CMK (cell line): ENCODE results near the gene SEMA4D.

Experiments used
- DNase-seq: peaks from one replicate; pipeline ENCODE4 v3.0.0-alpha.2; 2010; ENCODE audit warnings: low read depth

The SEMA4D gene

DNA sequence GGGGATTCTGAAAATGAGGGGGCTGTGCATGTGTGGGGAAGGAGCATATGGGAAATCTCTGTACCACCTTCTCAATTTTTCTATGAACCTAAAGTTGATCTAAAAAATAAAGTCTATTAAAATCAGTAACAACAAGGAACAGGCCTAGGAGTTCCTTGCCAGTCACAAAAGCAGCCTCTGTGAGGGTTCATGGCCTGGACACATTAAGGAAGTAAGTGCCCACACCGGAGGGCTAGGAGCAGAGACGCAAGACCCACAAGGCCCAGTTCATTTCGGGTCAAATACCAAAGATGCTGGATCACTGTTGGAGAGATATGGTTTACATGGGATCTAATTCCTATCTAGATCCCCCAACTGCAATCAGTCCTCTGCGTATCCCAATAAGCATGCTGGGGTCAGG lies 88.4 kb downstream of the SEMA4D start:
- no peak for DNase-seq

DNA sequence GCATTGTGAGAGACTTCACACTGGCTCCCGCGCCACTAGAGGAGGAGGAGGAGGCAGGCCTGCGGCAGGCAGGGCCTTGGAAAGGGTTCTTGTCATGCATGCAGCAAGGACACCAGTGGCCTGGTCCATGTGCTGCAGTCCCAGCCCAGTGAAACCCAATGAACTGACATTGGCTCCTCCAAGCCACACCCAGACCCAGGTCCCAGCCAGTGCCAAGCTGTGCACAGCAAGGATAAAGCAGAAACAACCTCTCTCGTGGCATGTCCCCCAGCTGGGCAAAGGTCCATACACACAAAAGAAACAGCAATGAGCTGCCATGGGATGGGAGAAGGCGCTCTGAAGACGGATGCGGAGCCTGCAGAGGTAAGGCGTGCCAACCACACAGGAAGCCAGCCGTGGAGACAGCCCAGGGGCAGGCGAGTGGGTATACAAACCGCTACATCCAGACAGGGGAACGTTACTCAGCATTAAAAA lies 89.2 kb downstream of the SEMA4D start:
- no peak for DNase-seq

DNA sequence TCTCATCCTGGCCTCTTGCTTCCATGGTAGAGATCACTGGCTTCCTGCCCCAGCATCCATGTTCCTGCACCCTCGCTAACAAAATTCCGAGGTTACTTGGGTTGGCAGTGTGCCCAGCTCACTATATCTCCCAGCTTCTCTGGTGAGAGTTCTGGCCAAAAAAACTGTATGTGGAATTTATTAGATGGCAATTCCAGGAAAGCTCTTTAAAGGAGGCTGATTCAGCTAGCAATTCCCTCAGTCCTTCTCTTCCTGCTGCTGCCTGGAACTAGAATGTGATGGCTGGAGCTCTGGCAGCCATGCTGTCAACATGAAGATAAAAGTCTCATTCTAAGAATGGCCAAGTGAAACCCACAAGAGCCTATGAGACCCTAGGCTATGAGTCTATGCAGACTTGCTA lies 90.8 kb downstream of the SEMA4D start:
- DNase-seq, result no peak

DNA sequence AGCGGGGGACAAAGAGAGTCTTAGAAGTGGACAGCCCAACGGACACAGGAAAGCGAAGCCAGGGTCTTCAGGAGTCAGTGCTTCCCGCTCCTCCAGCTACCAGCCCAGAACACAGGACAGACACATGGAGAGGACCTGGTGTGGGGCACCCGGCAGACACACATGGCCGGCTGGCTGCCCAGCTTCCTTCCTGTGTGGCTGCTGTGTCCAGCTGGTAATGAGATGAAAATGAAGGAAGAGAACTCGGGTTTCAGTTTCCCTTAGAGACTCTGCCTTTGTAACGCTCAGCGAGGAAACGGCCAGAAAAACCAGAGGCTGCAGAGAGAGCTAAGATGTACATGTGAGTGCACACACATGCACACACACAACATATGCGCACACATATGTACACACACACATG lies 92.1 kb downstream of the SEMA4D start:
- DNase-seq, result no peak

DNA sequence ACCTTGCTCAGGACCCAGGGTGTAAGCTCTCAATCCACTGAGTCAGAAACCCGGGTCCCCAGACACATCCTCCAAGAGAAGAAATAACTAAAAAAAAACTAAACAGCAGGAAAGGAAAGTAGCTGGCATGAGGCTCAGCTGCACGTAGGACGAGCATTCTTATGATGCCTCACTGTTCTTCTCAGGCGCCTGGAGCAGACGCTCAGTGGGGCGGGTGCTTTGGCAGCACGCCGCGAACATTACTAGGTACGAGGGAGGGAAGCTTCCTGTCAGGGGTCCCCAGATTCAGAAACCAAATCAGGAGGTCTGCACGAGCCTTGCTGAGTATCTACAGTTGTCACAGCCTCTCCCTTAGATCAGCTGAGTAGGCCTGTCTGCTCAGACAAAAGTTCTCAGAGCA lies 93.8 kb downstream of the SEMA4D start:
- no peak for DNase-seq

DNA sequence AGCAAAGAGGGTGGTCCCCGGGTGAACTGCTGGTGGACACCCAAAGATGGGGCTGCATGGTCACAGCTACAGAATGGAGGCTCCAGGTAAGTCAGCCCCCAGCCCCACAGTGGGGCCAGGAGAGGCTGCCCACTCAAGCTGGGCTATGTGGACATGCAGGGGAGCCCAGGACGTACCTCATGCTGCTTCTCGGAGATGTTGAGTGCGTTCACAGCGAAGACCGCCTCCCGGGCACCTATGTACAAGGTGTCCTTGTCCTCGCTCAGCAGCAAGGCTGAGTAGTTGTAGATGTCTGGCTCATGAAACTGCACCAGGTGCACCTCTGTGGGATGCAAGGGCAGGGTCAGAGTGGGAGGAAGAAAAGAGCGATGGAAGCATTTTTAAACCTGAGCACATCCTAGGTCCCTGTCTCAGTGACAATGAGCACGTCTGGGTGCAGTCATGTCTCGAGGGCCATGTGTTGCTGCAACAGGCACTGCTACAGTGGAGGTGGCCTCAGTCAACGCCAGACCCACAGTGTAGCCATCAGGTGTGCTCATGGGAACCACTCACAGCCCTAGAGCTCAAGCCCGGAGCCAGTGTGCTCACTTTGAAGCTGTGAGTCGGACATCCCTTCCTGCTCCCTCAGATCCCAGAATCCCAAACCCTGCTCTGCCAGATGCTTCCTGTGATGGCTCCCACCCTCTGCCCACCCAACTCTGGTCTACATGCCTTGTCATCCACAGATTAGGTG lies 95.1 kb downstream of the SEMA4D start:
- DNase-seq, result no peak

DNA sequence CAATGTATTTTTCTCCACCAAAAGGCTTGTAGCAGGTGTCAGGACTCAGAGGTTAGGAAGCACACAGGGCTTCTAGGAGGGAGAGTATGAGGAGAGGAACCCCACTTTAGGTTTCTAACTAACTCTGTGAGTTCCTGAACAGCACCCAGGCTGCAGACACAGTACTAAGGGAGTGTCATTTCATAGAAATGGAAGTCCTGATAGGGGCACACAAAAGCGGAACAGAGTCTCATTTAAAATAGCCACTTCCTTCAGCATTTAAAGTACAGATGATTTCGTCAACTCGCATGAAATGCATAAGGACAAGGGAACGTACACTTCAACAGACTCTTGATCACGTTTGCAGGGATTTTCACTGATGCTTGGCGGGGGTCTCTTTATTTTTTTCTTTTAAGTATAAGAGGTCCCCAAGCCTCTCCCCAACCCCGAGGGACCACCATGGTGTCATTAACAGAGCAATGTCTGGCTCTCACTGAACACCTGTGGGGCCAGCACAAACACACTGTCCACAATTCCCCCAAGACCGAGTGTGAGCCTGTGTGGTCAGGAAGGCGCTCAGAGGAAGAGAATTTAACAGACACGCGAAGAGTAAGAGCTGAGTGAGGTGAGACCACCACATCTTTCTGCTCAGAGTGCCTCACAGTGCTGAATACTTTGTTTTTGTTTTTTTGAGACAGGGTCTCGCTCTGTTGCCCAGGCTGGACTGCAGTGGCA lies 97.4 kb downstream of the SEMA4D start:
- DNase-seq, result no peak

DNA sequence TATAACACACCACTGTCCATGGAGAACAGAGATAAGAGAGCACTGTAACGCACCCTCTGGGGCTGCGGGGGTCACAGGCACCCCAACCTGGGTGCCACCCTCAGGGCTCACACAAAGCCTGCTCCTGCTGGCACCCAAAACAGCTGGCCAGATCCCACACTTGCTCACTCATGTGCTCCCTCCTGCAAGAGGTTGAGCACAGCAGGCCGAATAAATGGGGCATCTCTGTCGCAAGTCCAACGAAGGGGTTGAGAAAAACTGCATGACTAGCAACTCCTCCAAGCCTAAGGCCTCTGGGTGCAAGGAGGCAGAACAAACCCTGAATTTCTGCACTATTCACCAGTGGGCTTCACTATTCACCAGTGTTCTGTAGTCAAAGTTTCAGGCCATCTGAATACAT lies 99.3 kb downstream of the SEMA4D start:
- no peak for DNase-seq

DNA sequence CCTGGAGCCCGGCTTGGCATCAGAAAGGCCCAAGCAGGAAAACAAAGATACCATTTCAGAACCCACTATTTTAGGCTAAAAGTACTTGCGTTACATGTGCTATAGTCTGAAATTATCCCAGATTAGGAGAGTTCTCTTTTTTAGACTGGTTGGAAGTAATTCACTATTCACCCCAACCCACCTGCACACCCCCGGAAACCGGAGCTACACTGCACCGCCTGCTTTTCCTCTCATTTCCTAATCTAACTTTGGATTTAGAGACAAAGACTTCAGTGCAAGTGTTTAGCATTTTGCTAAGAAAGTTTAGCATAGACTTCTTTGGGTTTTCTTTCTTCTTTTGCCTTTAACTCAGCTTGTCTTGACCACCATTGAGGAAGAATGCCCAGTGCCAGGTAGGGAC lies 100.4 kb downstream of the SEMA4D start:
- DNase-seq, result no peak

DNA sequence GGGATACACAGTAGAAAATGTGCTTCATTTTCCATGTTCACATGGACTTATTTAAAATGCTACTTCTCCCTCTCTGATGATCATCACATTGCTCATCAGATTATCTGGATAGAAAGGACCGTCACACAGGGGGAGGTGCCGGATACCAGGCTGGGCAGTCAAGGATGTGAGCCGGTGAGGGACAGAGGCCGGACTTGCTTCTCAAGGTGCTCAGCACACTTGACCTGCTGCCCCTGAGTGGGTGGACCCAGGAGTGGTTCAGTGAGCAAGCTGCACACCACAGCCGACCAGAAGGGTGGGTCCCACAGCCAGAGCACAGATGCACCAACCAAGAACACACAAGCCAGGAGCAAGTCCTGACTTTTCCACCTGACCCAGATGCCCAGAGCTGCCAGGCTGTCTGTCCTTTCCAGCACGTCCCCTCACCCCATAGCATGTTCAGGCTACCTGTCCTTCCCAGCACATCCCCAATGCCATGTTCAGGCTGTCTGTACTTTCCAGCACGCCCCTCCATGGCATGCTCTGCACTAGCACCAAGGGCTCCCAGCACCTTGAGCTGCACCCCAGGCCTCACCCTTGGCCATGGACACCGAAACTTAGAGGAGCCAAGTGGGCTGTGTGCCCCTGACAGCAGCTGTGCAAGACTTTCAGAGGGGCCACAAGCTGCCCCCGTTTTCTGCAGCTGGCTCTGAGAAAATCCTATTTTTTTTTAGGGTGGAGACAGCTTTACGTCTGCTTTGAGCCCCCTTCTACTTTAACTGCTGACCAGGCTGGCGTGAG lies 101.8 kb downstream of the SEMA4D start:
- DNase-seq, result no peak

DNA sequence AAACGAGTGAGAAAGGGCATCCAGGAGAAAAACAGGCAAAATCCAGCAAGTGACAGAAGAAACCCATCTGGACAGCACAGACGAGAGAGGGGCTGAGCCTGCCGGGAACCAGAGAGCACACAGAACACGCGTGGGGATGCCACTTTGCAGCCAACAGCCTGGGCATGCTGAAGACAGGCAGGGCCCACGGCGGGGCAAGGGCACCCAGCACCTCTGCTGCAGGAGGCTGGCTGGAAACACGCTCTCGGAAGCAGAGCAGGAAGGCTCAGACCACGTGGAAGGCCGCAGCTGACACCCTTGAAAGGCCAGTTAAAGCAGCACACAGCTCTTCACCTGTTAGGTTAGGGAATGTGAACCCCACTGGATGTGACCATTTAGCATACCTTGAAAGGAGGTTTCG lies 103.5 kb downstream of the SEMA4D start:
- no peak for DNase-seq

DNA sequence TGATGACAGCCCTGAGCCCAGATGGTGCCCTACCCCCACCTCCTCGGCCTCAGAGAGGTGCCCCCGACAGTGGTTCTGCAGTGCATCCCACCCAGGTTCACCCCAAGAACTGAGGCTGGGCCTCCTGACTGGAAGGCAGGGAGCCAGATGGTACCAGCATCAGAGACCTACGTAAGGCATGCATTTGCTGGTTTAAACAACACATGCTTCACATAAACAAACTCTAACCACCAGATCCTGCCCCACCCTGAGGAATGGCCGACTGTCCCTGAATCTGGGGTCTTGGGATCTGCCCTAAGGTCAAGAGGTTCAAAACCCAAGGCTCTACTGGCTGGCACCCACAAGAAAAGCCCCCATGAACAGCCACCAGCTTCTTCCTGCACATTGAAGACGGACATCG lies 106.3 kb downstream of the SEMA4D start:
- no peak for DNase-seq

DNA sequence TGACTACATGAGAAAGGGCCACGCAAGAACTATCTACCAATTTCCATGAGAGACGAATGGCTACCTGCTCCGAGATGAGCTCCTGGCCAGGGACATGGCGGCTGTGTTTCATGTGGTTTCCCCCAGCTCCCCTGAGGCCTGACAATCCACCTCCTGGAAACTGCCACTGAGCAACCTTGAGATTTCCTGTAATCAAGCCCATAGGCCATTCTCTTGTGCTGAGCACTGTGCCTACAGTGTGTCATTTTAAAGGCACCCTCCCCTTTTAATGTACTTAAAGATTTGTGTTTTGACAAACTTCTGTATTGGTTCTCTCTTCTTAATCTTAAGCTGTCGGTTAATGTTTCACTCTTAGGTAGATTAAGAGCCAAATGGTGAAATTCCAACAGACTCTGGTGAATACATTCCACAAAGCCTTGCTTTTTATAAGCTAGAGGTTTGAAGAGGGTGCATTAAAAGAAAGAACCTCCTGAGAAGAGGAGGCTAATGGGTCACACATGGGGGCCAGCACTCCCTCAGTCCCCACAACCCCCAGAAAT lies 107.3 kb downstream of the SEMA4D start:
- DNase-seq, result no peak

DNA sequence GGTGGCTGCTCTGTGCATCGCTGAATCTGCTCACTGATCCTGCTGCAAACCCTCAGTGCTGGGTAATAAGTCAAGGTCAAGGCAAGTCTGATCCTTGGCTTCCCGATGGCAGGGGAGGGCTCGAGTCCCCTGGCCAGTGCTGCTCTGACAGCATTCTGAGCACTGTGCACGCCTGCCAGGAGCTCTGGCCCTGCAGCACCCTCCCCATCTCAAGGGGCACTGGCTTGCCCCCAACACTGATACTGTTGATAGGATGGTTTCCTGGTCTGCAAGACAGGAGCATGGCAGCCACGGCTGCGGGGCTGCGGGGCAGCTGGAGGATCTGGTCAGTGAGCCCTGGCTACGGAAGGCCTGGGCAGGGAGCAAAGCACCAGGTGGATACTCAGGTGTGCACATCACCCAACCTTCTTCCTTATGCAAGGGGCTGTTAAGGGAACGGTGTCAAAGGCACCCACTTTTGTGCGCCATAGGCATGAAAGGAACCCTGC lies 107.8 kb downstream of the SEMA4D start:
- no peak for DNase-seq

DNA sequence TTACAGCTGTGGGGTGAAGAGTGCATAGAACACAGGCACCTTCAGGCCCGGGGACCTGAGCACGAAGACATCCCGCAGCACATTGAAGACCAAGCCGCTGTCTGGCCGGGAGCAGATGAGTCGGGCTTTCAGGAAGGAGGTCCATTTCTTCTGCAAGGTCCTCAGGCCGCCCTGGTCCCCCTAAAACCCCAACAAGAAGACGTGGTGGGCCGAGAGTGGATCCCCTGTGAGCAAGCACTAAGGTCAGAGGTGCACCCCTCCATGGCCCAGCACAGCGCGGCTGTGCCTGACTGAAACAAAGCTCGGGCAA lies 109.1 kb downstream of the SEMA4D start:
- DNase-seq, result no peak

DNA sequence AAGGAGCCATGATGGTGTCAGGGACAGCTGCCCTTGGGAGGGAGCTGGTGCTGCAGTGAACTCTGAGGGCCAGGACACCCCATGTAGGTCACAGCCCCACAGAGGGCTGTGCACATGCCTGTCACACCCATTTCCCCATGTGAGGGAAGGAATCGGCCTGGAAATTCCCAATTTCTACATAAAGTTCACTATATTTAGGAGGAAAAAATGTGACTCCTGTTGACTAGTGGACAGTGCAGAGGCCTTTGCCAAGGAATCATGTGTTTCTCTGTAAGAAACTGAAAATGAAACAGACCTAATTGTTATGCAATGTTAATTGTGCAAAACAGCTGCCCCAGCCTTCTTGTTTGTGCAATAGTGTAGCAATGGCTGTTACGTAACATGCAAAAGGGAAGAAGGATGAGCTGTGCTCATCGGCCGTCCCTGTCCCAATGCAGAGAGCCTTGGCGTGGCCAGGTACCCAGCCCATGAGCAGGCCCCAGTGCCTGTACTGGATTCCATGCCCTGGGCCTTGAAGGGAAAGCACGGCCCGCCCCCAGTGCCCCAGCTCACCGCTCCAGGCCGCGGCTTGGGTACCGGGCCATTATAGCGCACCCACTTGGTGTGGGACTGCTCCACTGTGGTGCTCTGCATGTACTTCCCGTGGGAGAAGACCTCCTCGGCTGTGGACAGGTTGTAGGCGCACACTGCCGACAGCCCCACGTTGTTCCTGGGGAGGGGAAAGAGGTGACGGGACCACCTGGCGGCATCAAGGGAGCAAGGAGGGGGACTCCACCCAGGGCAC lies 109.6 kb downstream of the SEMA4D start:
- DNase-seq, result no peak

DNA sequence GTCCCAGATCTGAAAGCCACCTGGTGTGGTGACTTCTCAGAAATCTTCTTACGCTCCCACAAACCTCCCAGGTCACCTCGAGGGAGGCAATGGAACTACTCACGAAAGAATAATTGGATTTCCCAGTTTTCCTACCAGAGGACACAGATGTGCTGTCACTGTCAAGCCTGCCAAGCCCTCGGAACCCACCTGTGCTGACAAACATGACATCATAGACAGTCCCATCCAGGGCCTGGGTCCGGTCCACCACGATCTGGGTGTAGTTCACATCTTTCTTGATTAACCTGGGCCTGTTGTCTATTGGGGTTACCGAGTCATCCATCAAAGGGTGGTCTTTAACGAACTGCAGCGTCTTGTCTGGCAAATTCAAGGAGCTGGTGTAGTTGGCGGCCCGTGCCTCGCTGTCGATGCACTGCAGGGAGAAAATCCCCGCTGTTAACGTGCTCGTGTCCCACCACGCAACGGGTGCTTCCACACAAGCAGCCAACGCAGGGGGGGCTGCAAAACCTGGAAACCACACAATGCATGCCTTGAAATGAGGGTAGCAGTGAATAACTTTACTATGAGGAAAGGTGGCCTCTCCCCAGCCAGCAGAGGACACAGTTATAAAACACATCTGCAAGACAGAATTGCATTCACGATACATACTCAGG lies 110.6 kb downstream of the SEMA4D start:
- DNase-seq, result no peak

DNA sequence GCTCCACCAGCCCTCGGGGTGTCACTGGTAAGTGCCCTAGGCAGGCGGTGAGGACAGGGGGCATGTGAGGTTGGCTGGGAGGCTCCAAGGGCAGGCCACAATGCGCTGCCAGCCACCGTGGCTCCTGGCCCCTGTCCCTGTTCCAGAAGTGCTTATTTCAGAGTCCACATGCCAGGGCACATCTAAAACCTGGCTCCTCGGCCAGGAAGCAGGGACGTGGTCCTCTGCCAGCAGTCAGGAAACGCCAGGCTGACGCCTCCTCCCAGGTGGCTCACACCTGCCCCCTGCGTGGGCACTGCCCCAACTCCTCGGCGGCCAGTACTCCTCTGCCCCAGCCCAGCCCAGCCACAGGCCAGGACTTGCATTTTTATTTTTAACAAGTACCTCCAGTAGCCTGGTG lies 111.1 kb downstream of the SEMA4D start:
- no peak for DNase-seq

DNA sequence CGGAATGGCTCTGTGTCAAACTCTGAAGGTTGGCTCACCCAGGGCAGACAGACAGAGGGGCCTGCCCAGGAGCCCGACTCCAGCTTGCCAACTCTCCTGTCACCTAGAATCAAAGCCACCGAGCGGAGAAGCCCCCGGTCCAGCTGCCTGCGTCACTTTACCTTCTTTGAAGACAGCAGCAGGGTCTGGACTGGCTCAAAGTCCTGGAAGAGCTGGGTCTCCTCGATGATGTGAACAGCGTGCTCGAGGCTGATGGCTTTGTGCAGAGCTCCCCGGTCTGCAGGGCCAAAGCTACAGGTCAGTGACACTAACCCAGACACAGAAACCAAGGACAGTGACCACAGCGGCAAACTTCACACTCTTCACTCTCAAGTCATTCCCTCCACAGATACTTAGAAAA lies 111.7 kb downstream of the SEMA4D start:
- DNase-seq, result no peak

DNA sequence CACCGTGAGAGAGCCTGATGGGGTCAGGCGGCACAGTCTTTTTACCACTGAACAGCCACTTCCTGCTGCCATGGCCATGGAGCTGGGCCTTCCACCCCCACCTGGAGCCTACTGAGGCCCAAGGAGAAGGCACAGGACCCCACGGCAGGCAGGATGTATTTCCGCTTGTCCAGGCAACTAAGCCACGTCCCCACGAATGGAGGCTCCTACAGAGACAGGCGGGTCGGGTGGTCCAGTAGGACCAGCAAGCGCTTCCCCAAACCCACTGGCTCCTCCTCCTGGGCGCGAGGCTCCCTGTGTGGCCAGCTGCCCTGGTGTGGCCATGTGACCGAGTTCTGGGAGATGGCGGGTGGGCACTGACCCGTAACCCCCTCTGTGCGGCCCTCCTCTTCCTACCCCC lies 113.1 kb downstream of the SEMA4D start:
- DNase-seq, result no peak

DNA sequence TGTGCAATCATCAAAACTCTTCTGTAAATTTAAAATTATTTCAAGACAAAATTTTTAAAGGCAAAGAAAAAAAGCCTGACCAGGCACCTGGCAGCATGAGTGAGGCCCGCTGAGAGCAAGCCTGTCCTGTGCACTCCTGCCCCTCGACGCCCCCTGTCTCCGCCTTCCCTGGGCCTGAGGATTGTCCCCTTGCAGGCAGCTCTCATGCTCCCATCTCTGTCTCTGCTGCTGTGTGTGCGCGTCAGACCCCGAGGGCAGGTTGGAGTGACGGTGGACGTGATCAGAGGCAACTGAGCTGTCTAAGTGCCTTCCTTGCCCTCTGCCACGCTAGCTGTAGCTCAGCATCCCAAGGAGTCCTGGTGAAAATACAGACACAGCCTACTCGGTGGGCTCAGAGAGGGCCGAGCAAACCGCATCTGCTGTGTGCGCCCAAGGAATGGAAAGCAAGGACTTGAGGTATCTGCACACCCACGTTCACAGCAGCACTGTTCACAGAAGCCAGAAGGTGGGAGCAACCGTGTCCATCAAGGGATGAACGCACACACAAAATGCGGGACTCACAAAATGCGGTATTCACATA lies 114.1 kb downstream of the SEMA4D start:
- no peak for DNase-seq
